NB4 (cell line): ENCODE results near the gene A2M.

ENCODE experiments used
- DNase-seq: peaks from one replicate; pipeline ENCODE4 v3.0.0; 2010; ENCODE audit warnings: low read depth
- H3K4me3 ChIP-seq: one replicate; pipeline ENCODE4 v1.5.1; 2011; ENCODE audit warnings: mild to moderate bottlenecking, low read depth, low read length, moderate library complexity
- MYC ChIP-seq: IDR thresholded peaks from 2 replicates; pipeline ENCODE4 v1.6.1; 2011; ENCODE audit warnings: low read depth, low read length
- POLR2A ChIP-seq: IDR thresholded peaks from 2 replicates; pipeline ENCODE4 v1.6.1; 2011; ENCODE audit warnings: mild to moderate bottlenecking; ENCODE audit not compliant: insufficient read length; ENCODE audit errors: extremely low read depth
- TF ChIP-seq, protein P1 (sequence below): IDR thresholded peaks from 2 replicates; pipeline ENCODE4 v1.6.1; 2011; ENCODE audit warnings: low read depth, low read length
- TF ChIP-seq, protein P2 (sequence below): IDR thresholded peaks from one replicate; pipeline ENCODE4 v1.5.1; 2012; ENCODE audit warnings: low read depth, low read length

The A2M gene

GRCh38 chr12:9115731-9116559 is at the start of gene A2M:
Gene A2M (minus strand): TSS chr12:9115919. CDS start chr12:9115849, 70 bp downstream.
- TF ChIP-seq MYC (no peak), POLR2A (no peak)
- TF ChIP-seq, protein P1, sequence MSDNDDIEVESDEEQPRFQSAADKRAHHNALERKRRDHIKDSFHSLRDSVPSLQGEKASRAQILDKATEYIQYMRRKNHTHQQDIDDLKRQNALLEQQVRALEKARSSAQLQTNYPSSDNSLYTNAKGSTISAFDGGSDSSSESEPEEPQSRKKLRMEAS, result no peak
- TF ChIP-seq, protein P2, sequence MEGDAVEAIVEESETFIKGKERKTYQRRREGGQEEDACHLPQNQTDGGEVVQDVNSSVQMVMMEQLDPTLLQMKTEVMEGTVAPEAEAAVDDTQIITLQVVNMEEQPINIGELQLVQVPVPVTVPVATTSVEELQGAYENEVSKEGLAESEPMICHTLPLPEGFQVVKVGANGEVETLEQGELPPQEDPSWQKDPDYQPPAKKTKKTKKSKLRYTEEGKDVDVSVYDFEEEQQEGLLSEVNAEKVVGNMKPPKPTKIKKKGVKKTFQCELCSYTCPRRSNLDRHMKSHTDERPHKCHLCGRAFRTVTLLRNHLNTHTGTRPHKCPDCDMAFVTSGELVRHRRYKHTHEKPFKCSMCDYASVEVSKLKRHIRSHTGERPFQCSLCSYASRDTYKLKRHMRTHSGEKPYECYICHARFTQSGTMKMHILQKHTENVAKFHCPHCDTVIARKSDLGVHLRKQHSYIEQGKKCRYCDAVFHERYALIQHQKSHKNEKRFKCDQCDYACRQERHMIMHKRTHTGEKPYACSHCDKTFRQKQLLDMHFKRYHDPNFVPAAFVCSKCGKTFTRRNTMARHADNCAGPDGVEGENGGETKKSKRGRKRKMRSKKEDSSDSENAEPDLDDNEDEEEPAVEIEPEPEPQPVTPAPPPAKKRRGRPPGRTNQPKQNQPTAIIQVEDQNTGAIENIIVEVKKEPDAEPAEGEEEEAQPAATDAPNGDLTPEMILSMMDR, result no peak
- no peak for DNase-seq
- no peak within 1 kb of the TSS for H3K4me3 ChIP-seq

DNA sequence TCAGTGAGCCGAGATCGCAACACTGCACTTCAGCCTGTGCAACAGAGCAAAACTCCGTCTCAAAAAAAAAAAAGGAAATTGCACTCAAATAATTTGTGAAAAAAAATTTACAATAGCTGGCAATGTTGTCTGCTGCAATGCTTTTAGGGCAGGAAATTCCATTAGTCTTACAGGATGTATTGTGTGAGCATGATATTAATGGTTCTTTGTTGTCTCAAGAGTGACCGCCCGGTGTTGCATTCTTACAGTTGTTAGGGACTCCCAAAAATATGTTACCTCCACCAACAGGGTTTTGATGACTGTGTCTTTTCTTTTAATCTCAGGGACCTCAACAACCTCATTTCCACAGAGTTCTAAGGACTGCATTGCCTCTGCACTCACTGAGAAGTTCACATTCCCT is 47.7 kb upstream of the A2M start:
- DNase-seq, result no peak
- no peak for TF ChIP-seq MYC
- TF ChIP-seq, protein P1, result no peak
- no peak for TF ChIP-seq POLR2A
- TF ChIP-seq, protein P2, result no peak
- no peak overlapping the region for H3K4me3 ChIP-seq

DNA sequence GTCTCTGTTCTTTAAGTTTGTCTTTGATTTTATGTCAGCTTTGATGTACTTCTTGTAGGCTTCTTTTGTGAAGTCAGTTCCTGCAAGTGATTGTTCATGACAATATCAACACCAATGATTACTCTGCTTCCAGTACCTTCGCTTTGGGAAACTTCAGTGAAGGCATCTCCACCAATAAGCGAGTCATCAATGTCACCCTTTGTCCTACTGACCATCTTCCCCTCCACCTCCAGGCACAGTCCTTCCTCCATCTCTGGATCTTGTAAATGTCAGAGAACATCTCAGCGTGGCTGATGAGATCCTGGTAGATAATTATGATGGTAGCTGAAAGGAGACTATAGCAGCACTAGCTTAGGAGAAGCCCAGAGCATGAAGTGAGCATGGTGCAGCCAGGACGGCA is 40.4 kb upstream of the A2M start:
- no peak for DNase-seq
- H3K4me3 ChIP-seq, result no peak overlapping the region
- no peak for TF ChIP-seq MYC
- TF ChIP-seq, protein P1, result no peak
- TF ChIP-seq, protein P2, result no peak
- TF ChIP-seq POLR2A, result no peak

DNA sequence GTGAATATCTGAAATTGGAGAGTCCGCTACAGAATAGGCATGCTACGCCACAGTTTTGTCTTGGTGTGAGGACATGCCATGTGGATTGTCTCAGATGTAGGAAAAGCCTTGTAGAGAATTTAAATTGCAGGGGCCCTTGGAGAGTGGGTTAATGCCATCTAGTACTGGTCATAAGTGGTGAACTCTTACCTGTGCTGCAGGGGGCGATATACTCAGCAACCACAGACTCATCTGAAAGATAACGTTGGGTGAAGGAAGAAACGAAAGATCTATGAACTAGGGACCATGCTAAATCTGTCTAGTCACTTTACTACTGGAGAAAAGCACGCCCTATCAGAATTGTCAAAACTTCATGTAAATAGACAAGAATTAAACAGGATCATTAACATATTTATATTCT is 33.7 kb upstream of the A2M start:
- no peak overlapping the region for H3K4me3 ChIP-seq
- DNase-seq, result no peak
- TF ChIP-seq MYC (no peak), POLR2A (no peak)
- TF ChIP-seq, protein P1, result no peak
- TF ChIP-seq, protein P2, result no peak

GRCh38 chr12:9148926-9149325 is 33.2 kb upstream of the A2M start:
- TF ChIP-seq, protein P1, result no peak
- TF ChIP-seq MYC, result no peak
- TF ChIP-seq, protein P2, result no peak
- no peak for TF ChIP-seq POLR2A
- DNase-seq, result no peak
- H3K4me3 ChIP-seq, result no peak overlapping the region
